Kidney epithelial cell (primary cell): ENCODE measurements around the gene TBL1X. TPM values are rescaled to one million over a fixed set of nuclear protein-coding genes. Genes with fewer than 3 reads are reported as not detected.

Experiments
- DNase-seq: peaks from one replicate; pipeline ENCODE4 v3.0.0-alpha.2; 2010; ENCODE audit warnings: low read depth
- H3K27me3 ChIP-seq: 2 replicates; pipeline ENCODE4 v1.6.0; 2011; ENCODE audit warnings: low read length; ENCODE audit not compliant: control insufficient read depth, insufficient read depth
- H3K36me3 ChIP-seq: 2 replicates; pipeline ENCODE4 v1.5.1; 2011; ENCODE audit warnings: low read length; ENCODE audit not compliant: control insufficient read depth, insufficient read depth
- H3K4me3 ChIP-seq: 2 replicates; pipeline ENCODE4 v1.5.1; 2011; ENCODE audit warnings: low read depth, mild to moderate bottlenecking, control low read depth, low read length
- total RNA-seq: library from RNA; depleted of rRNA; stranded (reverse); fragments of >200 nt; gene quantifications from 2 replicates; pipeline ENCODE4 v1.2.3, GENCODE V29; 2015
- TF ChIP-seq, protein P1 (sequence below): IDR thresholded peaks from 2 replicates; pipeline ENCODE4 v1.5.1; 2011; ENCODE audit warnings: mild to moderate bottlenecking, moderate library complexity, low read length, control low read depth, inconsistent platforms; ENCODE audit not compliant: insufficient read depth, poor library complexity, severe bottlenecking

The TBL1X gene
- total RNA-seq, 1 donor from 2014 or later = 25.9 TPM

DNA sequence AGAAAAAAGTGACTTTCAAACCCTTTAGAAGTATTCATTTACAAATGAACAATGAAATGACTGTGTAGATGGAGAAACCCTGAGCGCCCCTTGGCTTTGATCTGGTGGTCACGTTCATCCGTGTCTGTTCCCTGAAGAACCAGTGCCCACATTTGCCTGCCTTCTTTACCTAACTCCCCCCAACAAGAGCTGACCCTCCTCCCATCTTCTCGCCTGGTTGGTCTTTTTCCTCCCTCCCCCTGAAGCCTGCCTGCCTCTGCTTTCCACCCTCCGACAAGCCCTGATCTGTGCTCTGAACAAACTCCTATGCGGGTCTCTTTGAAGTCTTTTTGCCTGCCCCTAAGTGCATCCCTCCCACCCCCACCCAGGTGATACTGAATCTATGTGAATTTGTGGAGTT is 18.5 kb downstream of the TBL1X start:
- TF ChIP-seq, protein P1, sequence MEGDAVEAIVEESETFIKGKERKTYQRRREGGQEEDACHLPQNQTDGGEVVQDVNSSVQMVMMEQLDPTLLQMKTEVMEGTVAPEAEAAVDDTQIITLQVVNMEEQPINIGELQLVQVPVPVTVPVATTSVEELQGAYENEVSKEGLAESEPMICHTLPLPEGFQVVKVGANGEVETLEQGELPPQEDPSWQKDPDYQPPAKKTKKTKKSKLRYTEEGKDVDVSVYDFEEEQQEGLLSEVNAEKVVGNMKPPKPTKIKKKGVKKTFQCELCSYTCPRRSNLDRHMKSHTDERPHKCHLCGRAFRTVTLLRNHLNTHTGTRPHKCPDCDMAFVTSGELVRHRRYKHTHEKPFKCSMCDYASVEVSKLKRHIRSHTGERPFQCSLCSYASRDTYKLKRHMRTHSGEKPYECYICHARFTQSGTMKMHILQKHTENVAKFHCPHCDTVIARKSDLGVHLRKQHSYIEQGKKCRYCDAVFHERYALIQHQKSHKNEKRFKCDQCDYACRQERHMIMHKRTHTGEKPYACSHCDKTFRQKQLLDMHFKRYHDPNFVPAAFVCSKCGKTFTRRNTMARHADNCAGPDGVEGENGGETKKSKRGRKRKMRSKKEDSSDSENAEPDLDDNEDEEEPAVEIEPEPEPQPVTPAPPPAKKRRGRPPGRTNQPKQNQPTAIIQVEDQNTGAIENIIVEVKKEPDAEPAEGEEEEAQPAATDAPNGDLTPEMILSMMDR = no peak
- Histone ChIP-seq H3K36me3 (no peaks in the 10 kb centered on the region), H3K27me3 (no peaks in the 10 kb centered on the region), H3K4me3 (no peak overlapping the region)
- DNase-seq = no peak

DNA sequence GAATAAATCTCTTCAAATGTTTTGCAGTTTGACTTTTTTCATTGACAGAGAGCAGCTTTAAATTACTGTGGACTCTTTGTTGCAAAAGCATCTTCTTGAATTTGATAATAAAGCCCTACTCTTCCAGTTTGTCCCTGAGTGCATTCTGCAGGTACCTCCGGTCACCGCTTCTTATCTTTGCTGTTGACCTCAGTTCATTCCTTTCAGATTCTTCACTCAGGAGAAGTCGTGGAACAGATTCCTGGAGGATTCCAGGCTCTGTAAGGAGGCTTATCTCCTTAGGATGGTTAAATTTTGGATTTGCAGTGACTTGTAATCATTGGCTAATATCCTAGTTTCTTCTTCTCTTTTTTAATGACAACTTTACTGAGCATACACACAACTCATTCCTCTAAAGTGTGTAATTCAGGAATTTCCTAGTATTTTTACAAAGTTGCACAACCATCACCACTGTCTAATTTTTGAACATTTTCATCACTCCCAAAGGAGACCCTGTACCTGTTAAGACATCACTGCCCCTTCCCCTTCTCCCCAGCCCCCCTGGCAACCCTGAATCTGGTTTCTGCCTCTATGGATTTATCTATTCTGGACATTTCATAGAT is 22.0 kb downstream of the TBL1X start:
- TF ChIP-seq, protein P1 = no peak
- H3K4me3 ChIP-seq = no peak overlapping the region
- H3K27me3 ChIP-seq = no peaks in the 10 kb centered on the region
- H3K36me3 ChIP-seq = no peaks in the 10 kb centered on the region
- no peak for DNase-seq

DNA sequence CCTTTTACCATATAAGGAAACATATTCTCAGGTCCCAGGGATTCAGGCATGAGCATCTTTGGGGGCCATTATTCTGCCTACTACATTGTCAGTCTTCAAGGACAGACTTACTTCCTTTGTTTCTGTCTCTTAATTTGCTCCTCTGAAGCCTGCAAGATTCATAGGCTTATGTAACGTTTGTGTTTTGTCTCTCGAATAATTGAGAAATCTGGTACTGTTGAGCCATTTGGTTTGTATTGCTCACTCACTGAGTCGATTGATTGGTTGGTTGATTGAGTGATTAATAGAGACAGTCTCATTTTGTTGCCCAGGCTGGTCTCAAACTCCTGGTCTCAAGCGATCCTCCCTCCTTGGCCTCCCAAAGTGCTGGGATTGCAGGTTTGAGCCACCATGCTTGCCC is 23.7 kb downstream of the TBL1X start:
- Histone ChIP-seq H3K27me3 (no peaks in the 10 kb centered on the region), H3K4me3 (no peak overlapping the region), H3K36me3 (no peaks in the 10 kb centered on the region)
- no peak for DNase-seq
- TF ChIP-seq, protein P1 = no peak

DNA sequence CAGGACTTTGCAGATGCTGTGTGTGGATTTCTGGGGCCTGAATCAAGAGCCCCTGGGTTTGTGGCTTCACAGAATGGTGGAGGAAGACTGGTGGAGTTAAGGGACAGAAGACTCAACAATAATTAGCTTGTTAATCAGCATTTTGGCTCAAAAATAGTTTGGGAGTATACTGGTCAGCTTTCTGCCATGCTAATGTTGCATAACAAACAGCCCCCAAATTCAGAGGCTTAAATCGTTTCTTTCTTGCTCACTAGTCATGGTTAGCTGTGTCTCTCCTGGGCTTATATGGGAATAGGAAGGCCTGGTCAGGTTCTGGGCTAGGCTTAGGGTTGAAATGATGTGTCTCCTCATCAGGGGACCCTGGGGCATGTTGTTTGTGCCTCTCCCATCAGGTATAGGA is 24.4 kb downstream of the TBL1X start:
- H3K36me3 ChIP-seq = no peaks in the 10 kb centered on the region
- H3K4me3 ChIP-seq = no peak overlapping the region

DNA sequence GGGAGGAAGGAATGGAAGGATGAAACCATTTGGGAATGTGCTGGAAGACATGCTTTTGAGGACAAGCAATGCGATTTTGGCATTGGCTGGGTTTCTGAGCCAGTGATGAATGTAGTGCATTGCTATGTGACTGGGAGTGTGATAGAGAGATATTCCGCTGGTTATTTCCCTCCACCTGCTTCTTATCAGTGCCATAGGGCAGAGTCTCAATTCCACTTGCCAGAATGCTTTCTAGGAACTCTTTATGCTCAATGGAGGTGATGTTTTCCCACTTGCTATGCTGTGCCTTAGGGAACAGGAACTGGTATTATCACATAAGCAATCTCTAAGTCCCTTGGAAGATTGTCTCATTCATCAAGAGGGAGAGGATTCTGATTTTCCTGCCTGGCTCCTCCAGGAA is 28.0 kb downstream of the TBL1X start:
- Histone ChIP-seq H3K27me3 (no peaks in the 10 kb centered on the region), H3K4me3 (no peak overlapping the region), H3K36me3 (no peaks in the 10 kb centered on the region)
- TF ChIP-seq, protein P1 = no peak
- DNase-seq = no peak

More for the DNA sequence above, 24.4 kb downstream of the TBL1X start:
- TF ChIP-seq, protein P1 = no peak
- H3K27me3 ChIP-seq = no peaks in the 10 kb centered on the region
- DNase-seq = no peak

DNA sequence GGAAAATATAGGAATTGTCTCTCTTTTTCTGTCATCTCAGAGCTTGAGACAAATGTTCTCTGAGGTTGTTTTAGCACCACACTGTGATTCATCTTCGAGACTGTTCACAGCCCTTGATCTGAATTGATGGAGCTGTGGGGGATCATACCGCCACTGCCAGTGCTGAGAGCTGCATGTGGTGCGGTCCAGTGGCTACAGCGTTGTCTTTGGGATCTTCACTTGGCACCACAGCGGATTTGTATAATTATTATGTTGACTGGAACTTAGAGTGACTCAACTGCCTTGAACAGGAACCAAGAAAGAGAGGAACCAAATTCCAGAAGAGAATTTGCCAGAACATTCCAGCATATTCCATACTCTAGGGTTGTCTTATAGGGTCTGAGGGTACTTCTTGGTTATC is 29.1 kb downstream of the TBL1X start:
- no peaks in the 10 kb centered on the region for H3K36me3 ChIP-seq
- TF ChIP-seq, protein P1 = no peak
- no peak for DNase-seq
- no peak overlapping the region for H3K4me3 ChIP-seq
- no peaks in the 10 kb centered on the region for H3K27me3 ChIP-seq
